ENCODE data around the gene SEPTIN1. TPM values are rescaled to one million over a fixed set of nuclear protein-coding genes. Genes with fewer than 3 reads are reported as not detected.

Gene SEPTIN1
- total and polyA plus RNA-seq, 2 of the 13 experiments (the other 11 are each of a cell fraction or from before 2014, with no cell fraction given) = 0.18 to 0.67 TPM

DNA sequence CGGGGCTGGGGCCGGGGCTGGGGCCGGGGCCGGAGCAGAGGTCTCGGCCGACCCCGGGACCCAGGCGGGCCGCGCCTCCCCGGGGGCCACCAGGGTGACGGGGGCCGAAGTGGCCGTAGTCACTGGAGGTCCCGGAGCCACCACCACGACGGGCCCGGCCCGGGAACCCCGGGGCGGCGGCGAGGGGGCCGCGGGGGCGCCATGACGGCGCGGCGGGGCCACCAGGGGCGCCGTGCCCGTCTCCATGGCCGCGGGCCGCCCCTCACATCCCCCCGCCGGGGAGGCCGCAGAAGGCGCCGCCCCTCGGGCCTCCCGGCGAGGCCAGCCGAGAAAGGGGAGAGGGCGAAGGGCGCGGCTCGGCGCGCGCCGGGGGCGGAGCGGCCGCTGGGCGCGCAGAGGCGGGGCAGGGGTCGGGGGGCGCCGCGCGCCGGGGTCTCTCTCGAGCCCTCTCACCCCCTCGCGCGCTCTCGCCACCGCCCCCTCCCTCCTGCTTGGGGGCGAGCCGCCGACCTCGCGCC, 12.4 kb downstream of the SEPTIN1 start (continued):
- TF ChIP-seq, protein P1, sequence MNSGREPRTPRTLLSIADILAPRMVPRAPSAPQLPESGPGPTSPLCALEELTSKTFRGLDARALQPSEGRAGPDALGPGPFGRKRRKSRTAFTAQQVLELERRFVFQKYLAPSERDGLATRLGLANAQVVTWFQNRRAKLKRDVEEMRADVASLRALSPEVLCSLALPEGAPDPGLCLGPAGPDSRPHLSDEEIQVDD (CRISPR knock-in tag; IDR thresholded peaks at IDR 0.05; ENCODE audit: borderline replicate concordance) = no peak
- TF ChIP-seq, protein P2, sequence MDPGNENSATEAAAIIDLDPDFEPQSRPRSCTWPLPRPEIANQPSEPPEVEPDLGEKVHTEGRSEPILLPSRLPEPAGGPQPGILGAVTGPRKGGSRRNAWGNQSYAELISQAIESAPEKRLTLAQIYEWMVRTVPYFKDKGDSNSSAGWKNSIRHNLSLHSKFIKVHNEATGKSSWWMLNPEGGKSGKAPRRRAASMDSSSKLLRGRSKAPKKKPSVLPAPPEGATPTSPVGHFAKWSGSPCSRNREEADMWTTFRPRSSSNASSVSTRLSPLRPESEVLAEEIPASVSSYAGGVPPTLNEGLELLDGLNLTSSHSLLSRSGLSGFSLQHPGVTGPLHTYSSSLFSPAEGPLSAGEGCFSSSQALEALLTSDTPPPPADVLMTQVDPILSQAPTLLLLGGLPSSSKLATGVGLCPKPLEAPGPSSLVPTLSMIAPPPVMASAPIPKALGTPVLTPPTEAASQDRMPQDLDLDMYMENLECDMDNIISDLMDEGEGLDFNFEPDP (CRISPR knock-in tag; conservative IDR thresholded peaks at IDR 0.05) = no peak
- 0 out of 2 replicates have a peak, but pooled peaks have one; percentile 35 for TF ChIP-seq SMAD1 (CRISPR knock-in tag; IDR thresholded peaks at IDR 0.05; ENCODE audit: borderline replicate concordance, low read depth)
- peak in 1 of 2 experiments; percentile 17; a peak in 1 of 4 replicates for TF ChIP-seq EP300 (IDR thresholded peaks at IDR 0.05; ENCODE audit: low read depth in 2 of 2, low read length in 2 of 2)
- no peak for TF ChIP-seq EP300 (CRISPR knock-in tag; IDR thresholded peaks at IDR 0.05; ENCODE audit: borderline replicate concordance)
- peak; percentile 72; the same call in 1 of the 2 replicates for TF ChIP-seq TMF1 (CRISPR knock-in tag; IDR thresholded peaks at IDR 0.05; ENCODE audit: low read depth)
- TF ChIP-seq TOE1 (CRISPR knock-in tag; IDR thresholded peaks at IDR 0.05) = no peak
- peak; percentile 59 for TF ChIP-seq ZFX (CRISPR knock-in tag; IDR thresholded peaks at IDR 0.05; ENCODE audit: low read depth)
- TF ChIP-seq, protein P3, sequence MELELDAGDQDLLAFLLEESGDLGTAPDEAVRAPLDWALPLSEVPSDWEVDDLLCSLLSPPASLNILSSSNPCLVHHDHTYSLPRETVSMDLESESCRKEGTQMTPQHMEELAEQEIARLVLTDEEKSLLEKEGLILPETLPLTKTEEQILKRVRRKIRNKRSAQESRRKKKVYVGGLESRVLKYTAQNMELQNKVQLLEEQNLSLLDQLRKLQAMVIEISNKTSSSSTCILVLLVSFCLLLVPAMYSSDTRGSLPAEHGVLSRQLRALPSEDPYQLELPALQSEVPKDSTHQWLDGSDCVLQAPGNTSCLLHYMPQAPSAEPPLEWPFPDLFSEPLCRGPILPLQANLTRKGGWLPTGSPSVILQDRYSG (CRISPR knock-in tag; IDR thresholded peaks at IDR 0.05) = no peak
- TF ChIP-seq, protein P4, sequence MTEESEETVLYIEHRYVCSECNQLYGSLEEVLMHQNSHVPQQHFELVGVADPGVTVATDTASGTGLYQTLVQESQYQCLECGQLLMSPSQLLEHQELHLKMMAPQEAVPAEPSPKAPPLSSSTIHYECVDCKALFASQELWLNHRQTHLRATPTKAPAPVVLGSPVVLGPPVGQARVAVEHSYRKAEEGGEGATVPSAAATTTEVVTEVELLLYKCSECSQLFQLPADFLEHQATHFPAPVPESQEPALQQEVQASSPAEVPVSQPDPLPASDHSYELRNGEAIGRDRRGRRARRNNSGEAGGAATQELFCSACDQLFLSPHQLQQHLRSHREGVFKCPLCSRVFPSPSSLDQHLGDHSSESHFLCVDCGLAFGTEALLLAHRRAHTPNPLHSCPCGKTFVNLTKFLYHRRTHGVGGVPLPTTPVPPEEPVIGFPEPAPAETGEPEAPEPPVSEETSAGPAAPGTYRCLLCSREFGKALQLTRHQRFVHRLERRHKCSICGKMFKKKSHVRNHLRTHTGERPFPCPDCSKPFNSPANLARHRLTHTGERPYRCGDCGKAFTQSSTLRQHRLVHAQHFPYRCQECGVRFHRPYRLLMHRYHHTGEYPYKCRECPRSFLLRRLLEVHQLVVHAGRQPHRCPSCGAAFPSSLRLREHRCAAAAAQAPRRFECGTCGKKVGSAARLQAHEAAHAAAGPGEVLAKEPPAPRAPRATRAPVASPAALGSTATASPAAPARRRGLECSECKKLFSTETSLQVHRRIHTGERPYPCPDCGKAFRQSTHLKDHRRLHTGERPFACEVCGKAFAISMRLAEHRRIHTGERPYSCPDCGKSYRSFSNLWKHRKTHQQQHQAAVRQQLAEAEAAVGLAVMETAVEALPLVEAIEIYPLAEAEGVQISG (CRISPR knock-in tag; IDR thresholded peaks at IDR 0.05) = peak; percentile 81
- TF ChIP-seq NAIF1 (CRISPR knock-in tag; IDR thresholded peaks at IDR 0.05; ENCODE audit: borderline replicate concordance) = no peak
- TF ChIP-seq, protein P5, sequence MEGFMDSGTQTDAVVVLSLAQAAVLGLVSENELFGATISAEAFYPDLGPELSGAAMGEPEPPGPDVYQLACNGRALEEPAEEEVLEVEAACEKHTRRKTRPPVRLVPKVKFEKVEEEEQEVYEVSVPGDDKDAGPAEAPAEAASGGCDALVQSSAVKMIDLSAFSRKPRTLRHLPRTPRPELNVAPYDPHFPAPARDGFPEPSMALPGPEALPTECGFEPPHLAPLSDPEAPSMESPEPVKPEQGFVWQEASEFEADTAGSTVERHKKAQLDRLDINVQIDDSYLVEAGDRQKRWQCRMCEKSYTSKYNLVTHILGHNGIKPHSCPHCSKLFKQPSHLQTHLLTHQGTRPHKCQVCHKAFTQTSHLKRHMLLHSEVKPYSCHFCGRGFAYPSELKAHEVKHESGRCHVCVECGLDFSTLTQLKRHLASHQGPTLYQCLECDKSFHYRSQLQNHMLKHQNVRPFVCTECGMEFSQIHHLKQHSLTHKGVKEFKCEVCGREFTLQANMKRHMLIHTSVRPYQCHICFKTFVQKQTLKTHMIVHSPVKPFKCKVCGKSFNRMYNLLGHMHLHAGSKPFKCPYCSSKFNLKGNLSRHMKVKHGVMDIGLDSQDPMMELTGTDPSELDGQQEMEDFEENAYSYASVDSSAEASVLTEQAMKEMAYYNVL (CRISPR knock-in tag; IDR thresholded peaks at IDR 0.05; ENCODE audit: borderline replicate concordance) = no peak
- TF ChIP-seq, protein P6, sequence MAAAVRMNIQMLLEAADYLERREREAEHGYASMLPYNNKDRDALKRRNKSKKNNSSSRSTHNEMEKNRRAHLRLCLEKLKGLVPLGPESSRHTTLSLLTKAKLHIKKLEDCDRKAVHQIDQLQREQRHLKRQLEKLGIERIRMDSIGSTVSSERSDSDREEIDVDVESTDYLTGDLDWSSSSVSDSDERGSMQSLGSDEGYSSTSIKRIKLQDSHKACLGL (CRISPR knock-in tag; IDR thresholded peaks at IDR 0.05) = no peak
- peak; percentile 77; the same call in 1 of the 2 replicates for TF ChIP-seq SIN3A (IDR thresholded peaks at IDR 0.05; ENCODE audit: borderline replicate concordance, low read depth, low read length)
- peak; percentile 37; the same call in 1 of the 2 replicates for TF ChIP-seq HES4 (CRISPR knock-in tag; IDR thresholded peaks at IDR 0.05; ENCODE audit: borderline replicate concordance)
- TF ChIP-seq ZBTB7A (CRISPR knock-in tag; IDR thresholded peaks at IDR 0.05) = peak; percentile 73; the same call in 1 of the 2 replicates
- 0 out of 4 replicates have a peak, but pooled peaks have one; percentile 29 to 40 for TF ChIP-seq POLR2A (IDR thresholded peaks at IDR 0.05; ENCODE audit: insufficient read depth in 1 of 2, low read depth in 2 of 2, low read length in 2 of 2)
- no peak for TF ChIP-seq SMARCC2 (IDR thresholded peaks at IDR 0.05)
- peak; percentile 58; the same call in 1 of the 2 replicates for TF ChIP-seq SPEN (CRISPR knock-in tag; IDR thresholded peaks at IDR 0.05; ENCODE audit: low read depth)
- TF ChIP-seq KLF12 (CRISPR knock-in tag; IDR thresholded peaks at IDR 0.05; ENCODE audit: borderline replicate concordance) = 0 out of 2 replicates have a peak, but pooled peaks have one; percentile 42
- TF ChIP-seq ZNF598 (CRISPR knock-in tag; IDR thresholded peaks at IDR 0.05; ENCODE audit: borderline replicate concordance) = no peak
